RWPE1 (cell line): Measurements from ENCODE around the gene ZNF790.

ENCODE experiments used
- CTCF ChIA-PET: fragments of 350-600 bp; sonication (Branson Sonifier 250); formaldehyde crosslinking; extraction: SDS; loops from one replicate; lab custom pipeline; 2021; lab: Yijun Ruan, JAX
- POLR2A ChIA-PET: fragments of 400-600 bp; formaldehyde crosslinking; extraction: SDS; loops from one replicate; lab custom pipeline; 2020; ENCODE audit warnings: antibody characterized with exemption; ENCODE audit not compliant: low non-redundant PET; lab: Yijun Ruan, JAX
- DNase-seq: peaks from one replicate; pipeline ENCODE4 v3.0.0; 2012; ENCODE audit warnings: low spot score
- H3K27ac ChIP-seq: fragments of 450-650 bp; 2 replicates; pipeline ENCODE4 v1.5.1; 2017
- TF ChIP-seq, protein P1 (sequence below): fragments of 450-650 bp; conservative IDR thresholded peaks from 2 replicates; pipeline ENCODE4 v1.5.1; 2017; ENCODE audit warnings: low read depth, mild to moderate bottlenecking

Gene ZNF790

DNA sequence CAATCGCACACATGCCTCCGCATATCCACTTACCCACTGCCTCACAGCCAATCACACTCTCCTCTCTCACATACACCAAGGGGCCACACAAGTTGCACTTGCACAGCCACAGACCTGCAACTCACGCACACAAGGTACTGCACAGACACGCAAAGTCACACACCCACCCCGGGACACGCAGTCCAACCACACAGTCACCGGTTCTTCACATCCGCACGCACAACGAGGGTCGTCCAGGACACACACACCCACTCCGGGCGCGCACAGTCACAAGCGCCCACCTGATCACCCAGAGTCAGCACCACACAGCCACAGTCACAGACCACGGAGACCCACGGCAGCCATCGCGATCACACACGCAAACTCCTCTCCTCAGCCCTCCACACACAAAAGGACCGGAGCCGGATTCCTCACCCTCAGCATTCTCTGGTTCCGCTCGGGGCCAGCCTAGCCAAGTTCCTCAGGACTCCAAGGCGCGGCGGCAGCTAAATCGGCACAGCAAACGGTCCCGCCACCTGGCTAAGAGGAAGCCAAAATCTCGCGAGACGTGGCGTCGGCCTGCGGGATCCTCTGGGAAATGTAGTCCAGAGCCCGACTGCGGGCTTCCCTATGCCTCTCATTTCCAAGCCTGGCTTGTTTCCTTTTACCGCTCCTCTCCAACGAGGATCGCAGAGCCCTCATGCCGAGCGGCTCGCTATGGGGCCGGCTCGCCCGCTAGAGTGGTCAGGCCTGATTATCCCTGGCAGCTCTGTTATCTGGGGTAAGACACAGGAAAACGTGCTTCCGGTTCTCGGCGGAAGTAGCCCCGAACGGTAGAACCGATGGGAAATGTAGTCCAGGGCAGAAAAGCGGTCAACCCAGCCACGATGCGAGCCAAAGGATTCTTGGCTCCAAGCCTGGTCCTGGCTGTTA is 65.6 kb downstream of the ZNF790 start, which contains the start of gene ZNF850:
Gene ZNF850 (minus strand): TSS at position 497 of the 912 bp plus-strand sequence. CDS start 10,201 bp downstream, outside the sequence.
- ChIA-PET POLR2A (interaction anchor here (0.6 kb wide), 1 partner anchor 82 kb away, joined by 4 read pairs; no protein-coding TSS in a partner anchor), CTCF (no interaction called here)
- TF ChIP-seq, protein P1, sequence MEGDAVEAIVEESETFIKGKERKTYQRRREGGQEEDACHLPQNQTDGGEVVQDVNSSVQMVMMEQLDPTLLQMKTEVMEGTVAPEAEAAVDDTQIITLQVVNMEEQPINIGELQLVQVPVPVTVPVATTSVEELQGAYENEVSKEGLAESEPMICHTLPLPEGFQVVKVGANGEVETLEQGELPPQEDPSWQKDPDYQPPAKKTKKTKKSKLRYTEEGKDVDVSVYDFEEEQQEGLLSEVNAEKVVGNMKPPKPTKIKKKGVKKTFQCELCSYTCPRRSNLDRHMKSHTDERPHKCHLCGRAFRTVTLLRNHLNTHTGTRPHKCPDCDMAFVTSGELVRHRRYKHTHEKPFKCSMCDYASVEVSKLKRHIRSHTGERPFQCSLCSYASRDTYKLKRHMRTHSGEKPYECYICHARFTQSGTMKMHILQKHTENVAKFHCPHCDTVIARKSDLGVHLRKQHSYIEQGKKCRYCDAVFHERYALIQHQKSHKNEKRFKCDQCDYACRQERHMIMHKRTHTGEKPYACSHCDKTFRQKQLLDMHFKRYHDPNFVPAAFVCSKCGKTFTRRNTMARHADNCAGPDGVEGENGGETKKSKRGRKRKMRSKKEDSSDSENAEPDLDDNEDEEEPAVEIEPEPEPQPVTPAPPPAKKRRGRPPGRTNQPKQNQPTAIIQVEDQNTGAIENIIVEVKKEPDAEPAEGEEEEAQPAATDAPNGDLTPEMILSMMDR, result no peak
- H3K27ac ChIP-seq, result peak within 1 kb of the TSS; percentile 80
- peak; percentile 89 for DNase-seq

GRCh38 chr19:36771261-36772231 is 66.6 kb downstream of the ZNF790 start:
- H3K27ac ChIP-seq, result peak overlapping the region; percentile 80
- TF ChIP-seq, protein P1, result no peak
- ChIA-PET CTCF (interaction anchor here (0.6 kb wide), 1 partner anchor 89 kb away, joined by 4 read pairs; no protein-coding TSS in a partner anchor), POLR2A (no interaction called here)
- DNase-seq, result peak; percentile 45
